ENCODE data around the gene POLL. TPM values are rescaled to one million over a fixed set of nuclear protein-coding genes. Genes with fewer than 3 reads are reported as not detected.

The POLL gene
- polyA plus RNA-seq, 1 donor (not counting 4 experiments of a cell fraction or from before 2014, with no cell fraction given): 11.9 TPM

GRCh38 chr10:101616415-101617101 lies 28.5 kb upstream of the POLL start:
- no peak overlapping the region for H3K4me2 ChIP-seq (ENCODE audit: control insufficient read depth, extremely low read depth, insufficient read depth, low read depth, low read length)
- FAIRE-seq: no peak
- dilution Hi-C loops (cut with MboI; ENCODE audit: extremely low pct_ligation_motif_present, low sequenced_read_pairs): no loop called here

GRCh38 chr10:101615525-101616116 lies 27.6 kb upstream of the POLL start:
- no peak for DNase-seq (ENCODE audit: low read depth, low spot score)
- no peaks in the 10 kb centered on the region for H3K9me1 ChIP-seq (ENCODE audit: control insufficient read depth, extremely low read depth, insufficient read depth, low read length)
- H3K36me3 ChIP-seq (ENCODE audit: control insufficient read depth in 2 of 2, extremely low read depth in 1 of 2, insufficient read depth in 2 of 2, low read length in 2 of 2): peaks cover 15 to 21% of the 10 kb centered on the region in 2 experiments
- no peak overlapping the region for H3K27ac ChIP-seq (ENCODE audit: control insufficient read depth, insufficient read depth, low read length)
- no peak overlapping the region for H2AFZ ChIP-seq (ENCODE audit: control insufficient read depth, low read length)
- TF ChIP-seq CTCF (optimal IDR thresholded peaks at IDR 0.05 in 1 of 3, IDR thresholded peaks at IDR 0.05 in 1 of 3, conservative IDR thresholded peaks at IDR 0.05 in 1 of 3; ENCODE audit: extremely low read depth in 1 of 3, insufficient read depth in 2 of 3, low read length in 3 of 3) (no peak), EZH2 (IDR thresholded peaks at IDR 0.05; ENCODE audit: low read length) (no peak)
- no peak for FAIRE-seq
- no peaks in the 10 kb centered on the region for H3K79me2 ChIP-seq (ENCODE audit: control insufficient read depth, insufficient read depth, low read length)
- dilution Hi-C loops (cut with MboI; ENCODE audit: extremely low pct_ligation_motif_present, low sequenced_read_pairs): no loop called here
- H3K4me1 ChIP-seq (ENCODE audit: control insufficient read depth, extremely low read depth, insufficient read depth, low read length): no peaks in the 10 kb centered on the region
- no peaks in the 10 kb centered on the region for H3K9me3 ChIP-seq (ENCODE audit: control insufficient read depth, low read depth, low read length)
- no peak overlapping the region for H3K4me2 ChIP-seq (ENCODE audit: control insufficient read depth, extremely low read depth, insufficient read depth, low read depth, low read length)
- no peak overlapping the region for H3K4me3 ChIP-seq (ENCODE audit: control insufficient read depth in 2 of 3, extremely low read depth in 1 of 3, insufficient read depth in 2 of 3, low read depth in 1 of 3, low read length in 3 of 3)
- H3K9ac ChIP-seq (ENCODE audit: control insufficient read depth, extremely low read depth, insufficient read depth, low read length): no peak overlapping the region
- no peaks in the 10 kb centered on the region for H3K27me3 ChIP-seq (ENCODE audit: control insufficient read depth, extremely low read depth, insufficient read depth, low read length)
- H4K20me1 ChIP-seq (ENCODE audit: control insufficient read depth, extremely low read depth, insufficient read depth, low read length): no peaks in the 10 kb centered on the region

More at GRCh38 chr10:101616415-101617101, 28.5 kb upstream of the POLL start:
- no peak overlapping the region for H3K4me3 ChIP-seq (ENCODE audit: control insufficient read depth in 2 of 3, extremely low read depth in 1 of 3, insufficient read depth in 2 of 3, low read depth in 1 of 3, low read length in 3 of 3)
- DNase-seq (ENCODE audit: low read depth, low spot score): no peak
- no peaks in the 10 kb centered on the region for H3K9me1 ChIP-seq (ENCODE audit: control insufficient read depth, extremely low read depth, insufficient read depth, low read length)
- H3K36me3 ChIP-seq (ENCODE audit: control insufficient read depth in 2 of 2, extremely low read depth in 1 of 2, insufficient read depth in 2 of 2, low read length in 2 of 2): peaks cover 8 to 12% of the 10 kb centered on the region in 2 experiments
- H3K9me3 ChIP-seq (ENCODE audit: control insufficient read depth, low read depth, low read length): no peaks in the 10 kb centered on the region
- no peaks in the 10 kb centered on the region for H3K4me1 ChIP-seq (ENCODE audit: control insufficient read depth, extremely low read depth, insufficient read depth, low read length)
- H3K27ac ChIP-seq (ENCODE audit: control insufficient read depth, insufficient read depth, low read length): no peak overlapping the region
- H3K27me3 ChIP-seq (ENCODE audit: control insufficient read depth, extremely low read depth, insufficient read depth, low read length): no peaks in the 10 kb centered on the region
- TF ChIP-seq CTCF (optimal IDR thresholded peaks at IDR 0.05 in 1 of 3, IDR thresholded peaks at IDR 0.05 in 1 of 3, conservative IDR thresholded peaks at IDR 0.05 in 1 of 3; ENCODE audit: extremely low read depth in 1 of 3, insufficient read depth in 2 of 3, low read length in 3 of 3): no peak
- no peak for TF ChIP-seq EZH2 (IDR thresholded peaks at IDR 0.05; ENCODE audit: low read length)
- no peak overlapping the region for H3K9ac ChIP-seq (ENCODE audit: control insufficient read depth, extremely low read depth, insufficient read depth, low read length)
- H3K79me2 ChIP-seq (ENCODE audit: control insufficient read depth, insufficient read depth, low read length): no peaks in the 10 kb centered on the region
- no peaks in the 10 kb centered on the region for H4K20me1 ChIP-seq (ENCODE audit: control insufficient read depth, extremely low read depth, insufficient read depth, low read length)
- no peak overlapping the region for H2AFZ ChIP-seq (ENCODE audit: control insufficient read depth, low read length)

Data from keratinocyte (primary cell).